ENCODE results near the gene TCERG1L. TPM values are rescaled to one million over a fixed set of nuclear protein-coding genes. Genes with fewer than 3 reads are reported as not detected.

Gene TCERG1L, protein sequence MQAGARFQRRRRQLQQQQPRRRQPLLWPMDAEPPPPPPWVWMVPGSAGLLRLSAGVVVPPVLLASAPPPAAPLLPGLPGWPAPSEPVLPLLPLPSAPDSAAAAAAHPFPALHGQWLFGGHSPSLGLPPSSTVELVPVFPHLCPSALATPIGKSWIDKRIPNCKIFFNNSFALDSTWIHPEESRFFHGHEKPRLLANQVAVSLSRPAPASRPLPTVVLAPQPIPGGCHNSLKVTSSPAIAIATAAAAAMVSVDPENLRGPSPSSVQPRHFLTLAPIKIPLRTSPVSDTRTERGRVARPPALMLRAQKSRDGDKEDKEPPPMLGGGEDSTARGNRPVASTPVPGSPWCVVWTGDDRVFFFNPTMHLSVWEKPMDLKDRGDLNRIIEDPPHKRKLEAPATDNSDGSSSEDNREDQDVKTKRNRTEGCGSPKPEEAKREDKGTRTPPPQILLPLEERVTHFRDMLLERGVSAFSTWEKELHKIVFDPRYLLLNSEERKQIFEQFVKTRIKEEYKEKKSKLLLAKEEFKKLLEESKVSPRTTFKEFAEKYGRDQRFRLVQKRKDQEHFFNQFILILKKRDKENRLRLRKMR
- under 1 TPM in 1 of 4 donors, not detected in 3; 0.24 TPM for total RNA-seq

- DNase-seq (ENCODE audit: low spot score) (no peak), ATAC-seq (ENCODE audit: low FRiP score) (peak; percentile 53)
- no peak for TF ChIP-seq CTCF (IDR thresholded peaks at IDR 0.05)
Observed at GRCh38 chr10:131311661-131312477, at the start of gene TCERG1L. TCERG1L (minus strand) TSS chr10:131311721; CDS start chr10:131311635, 86 bp downstream.

DNA sequence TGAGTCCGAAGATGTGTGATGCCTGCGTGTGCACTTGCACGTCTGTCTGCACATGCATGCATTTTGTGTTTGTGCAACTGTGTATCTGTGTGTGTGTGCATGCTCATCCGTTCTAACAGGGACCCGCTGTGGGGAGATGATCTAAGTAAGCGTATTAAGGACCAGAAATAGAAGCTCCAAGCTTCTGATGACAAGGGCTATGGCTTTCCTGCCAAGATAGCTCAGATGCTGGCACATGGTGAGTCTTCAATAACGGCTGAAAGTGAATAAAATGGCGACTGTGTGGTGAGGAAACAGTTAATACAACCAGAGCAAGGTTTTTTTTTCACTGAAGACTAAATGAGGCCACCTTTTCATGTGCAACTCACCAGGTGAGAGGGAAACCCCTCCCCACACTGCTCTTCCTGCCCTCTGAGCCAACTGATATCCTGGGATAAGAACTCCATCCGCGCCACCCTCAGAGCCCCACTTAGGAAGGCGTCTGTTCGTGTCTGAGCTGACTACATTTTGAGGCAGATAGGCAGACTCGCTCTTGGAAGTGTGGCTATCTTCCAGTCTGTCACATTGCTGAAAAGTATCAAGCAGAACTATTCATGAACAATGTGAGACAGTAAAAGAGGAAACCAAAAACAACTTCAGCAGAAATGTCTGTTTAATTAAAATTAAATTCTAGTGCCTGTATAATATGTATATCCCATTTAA is 47.4 kb upstream of the TCERG1L start:
- DNase-seq (ENCODE audit: low spot score) (no peak), ATAC-seq (ENCODE audit: low FRiP score) (peak; percentile 23)
- TF ChIP-seq CTCF (IDR thresholded peaks at IDR 0.05): no peak

- ATAC-seq (ENCODE audit: low FRiP score) (no peak), DNase-seq (ENCODE audit: low spot score) (no peak)
- TF ChIP-seq CTCF (IDR thresholded peaks at IDR 0.05): no peak
Observed at GRCh38 chr10:131356442-131356841, 44.9 kb upstream of the TCERG1L start.

DNA sequence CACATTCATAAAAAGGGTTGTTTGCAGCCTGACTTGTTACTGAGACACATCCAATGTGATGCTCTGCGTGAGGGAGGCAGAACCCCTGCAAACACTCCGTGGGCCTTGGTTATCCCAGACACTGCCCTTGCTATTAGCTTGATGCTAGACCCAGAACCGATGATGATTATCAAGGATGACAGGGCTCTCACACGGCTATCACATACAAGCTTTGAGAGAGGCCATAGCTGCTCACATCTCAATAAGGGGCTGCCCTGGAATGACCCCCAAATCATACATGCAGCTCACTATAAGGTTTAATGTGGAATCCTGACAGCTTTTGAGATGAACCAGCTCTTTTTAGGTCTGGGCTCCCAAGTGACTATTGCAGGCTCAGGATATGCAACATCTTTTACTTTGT is 44.4 kb upstream of the TCERG1L start:
- no peak for ATAC-seq (ENCODE audit: low FRiP score)
- no peak for TF ChIP-seq CTCF (IDR thresholded peaks at IDR 0.05)
- no peak for DNase-seq (ENCODE audit: low spot score)

DNA sequence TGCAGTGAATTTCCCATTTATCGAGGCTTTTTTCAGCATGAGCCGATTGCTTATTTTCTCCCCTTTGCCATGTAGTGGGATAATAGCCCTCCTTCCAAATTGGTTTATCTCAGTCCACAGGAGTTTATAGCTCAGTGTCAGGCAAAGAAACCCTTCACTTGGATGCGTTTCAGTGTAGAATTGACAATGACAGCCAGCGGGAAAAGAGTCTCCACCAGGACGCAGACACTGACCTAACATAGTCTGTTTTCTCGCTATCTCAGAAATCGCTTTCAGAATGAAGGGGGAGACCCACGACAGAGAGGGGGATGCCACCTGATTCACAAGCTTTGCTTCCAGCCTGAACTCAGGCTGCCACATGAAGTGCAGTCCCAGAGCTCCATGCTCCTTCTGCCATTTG is 43.5 kb upstream of the TCERG1L start:
- TF ChIP-seq CTCF (IDR thresholded peaks at IDR 0.05): no peak

DNA sequence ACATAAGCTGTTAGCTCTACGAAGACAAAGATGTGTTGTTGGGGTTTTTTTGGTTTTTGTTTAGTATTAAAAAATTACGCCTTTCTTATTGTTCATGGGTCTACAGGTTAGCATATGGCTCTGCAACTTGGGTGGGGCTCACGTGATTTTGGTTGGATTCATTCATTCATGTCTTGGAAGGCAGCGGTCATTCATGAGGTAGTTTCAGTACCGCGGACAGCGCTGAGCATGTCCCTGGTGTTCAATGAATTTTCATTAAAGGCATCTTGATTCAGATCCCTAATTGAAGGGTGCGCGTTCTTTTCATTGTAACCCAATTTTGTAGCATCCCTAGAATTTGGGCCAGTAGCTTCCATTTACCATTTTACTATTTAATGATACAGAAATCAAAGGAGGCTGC is 42.9 kb upstream of the TCERG1L start:
- TF ChIP-seq CTCF (IDR thresholded peaks at IDR 0.05): no peak
- DNase-seq (ENCODE audit: low spot score) (no peak), ATAC-seq (ENCODE audit: low FRiP score) (no peak)

More for the DNA sequence above, 43.5 kb upstream of the TCERG1L start:
- ATAC-seq (ENCODE audit: low FRiP score): no peak
- DNase-seq (ENCODE audit: low spot score): no peak
